GM23248 (cell line): ENCODE results near the gene LAMB1. TPM values are rescaled to one million over a fixed set of nuclear protein-coding genes. Genes with fewer than 3 reads are reported as not detected.

Source experiments
- DNase-seq: peaks from one replicate; pipeline ENCODE4 v3.0.0-alpha.2; 2015
- H2AFZ ChIP-seq: fragments of 200-600 bp; sonication (generic); 2 replicates; pipeline ENCODE4 v1.6.1; 2016; ENCODE audit warnings: antibody characterized with exemption
- H3F3A ChIP-seq: fragments of 200-600 bp; sonication (generic); 2 replicates; pipeline ENCODE4 v1.6.1; 2016; ENCODE audit warnings: mild to moderate bottlenecking, antibody characterized with exemption, mixed run types; ENCODE audit not compliant: insufficient read depth
- H3K27ac ChIP-seq: fragments of 200-600 bp; sonication (generic); 2 replicates; pipeline ENCODE4 v1.5.1; 2016; ENCODE audit warnings: mild to moderate bottlenecking
- H3K27me3 ChIP-seq: fragments of 200-600 bp; sonication (generic); replicated peaks from 2 replicates; pipeline ENCODE4 v1.6.1; 2016; ENCODE audit warnings: mild to moderate bottlenecking; ENCODE audit not compliant: insufficient read depth
- H3K36me3 ChIP-seq: fragments of 200-600 bp; sonication (generic); 2 replicates; pipeline ENCODE4 v1.6.1; 2016; ENCODE audit warnings: low read depth, mild to moderate bottlenecking
- H3K4me1 ChIP-seq: fragments of 200-600 bp; sonication (generic); 2 replicates; pipeline ENCODE4 v1.6.1; 2016; ENCODE audit warnings: mild to moderate bottlenecking; ENCODE audit not compliant: insufficient read depth
- H3K4me2 ChIP-seq: fragments of 200-600 bp; sonication (generic); one replicate; pipeline ENCODE4 v1.6.1; 2016; ENCODE audit warnings: mild to moderate bottlenecking; ENCODE audit not compliant: unreplicated experiment
- H3K4me3 ChIP-seq: fragments of 200-600 bp; sonication (generic); 2 replicates; pipeline ENCODE4 v1.5.1; 2016; ENCODE audit warnings: mild to moderate bottlenecking
- H3K79me2 ChIP-seq: fragments of 200-600 bp; sonication (generic); 2 replicates; pipeline ENCODE4 v1.6.1; 2016; ENCODE audit warnings: mild to moderate bottlenecking; ENCODE audit not compliant: insufficient read depth
- H3K9ac ChIP-seq: fragments of 200-600 bp; sonication (generic); 2 replicates; pipeline ENCODE4 v1.6.1; 2016; ENCODE audit warnings: mild to moderate bottlenecking
- H3K9me2 ChIP-seq: fragments of 200-600 bp; sonication (generic); 2 replicates; pipeline ENCODE4 v1.6.1; 2016; ENCODE audit warnings: mixed run types, mild to moderate bottlenecking, moderate library complexity; ENCODE audit not compliant: insufficient read depth
- H3K9me3 ChIP-seq: fragments of 200-600 bp; sonication (generic); one replicate; pipeline ENCODE4 v1.6.1; 2017; ENCODE audit warnings: low read depth
- H4K20me1 ChIP-seq: fragments of 200-600 bp; sonication (generic); 2 replicates; pipeline ENCODE4 v1.6.0; 2016; ENCODE audit not compliant: insufficient read depth
- EZH2 ChIP-seq: fragments of 200-600 bp; sonication (generic); IDR thresholded peaks from 2 replicates; pipeline ENCODE4 v1.6.1; 2018; ENCODE audit warnings: antibody characterized with exemption, mild to moderate bottlenecking; ENCODE audit not compliant: insufficient read depth, poor library complexity, severe bottlenecking
- EZH2phosphoT487 ChIP-seq: fragments of 200-600 bp; sonication (generic); IDR thresholded peaks from 2 replicates; pipeline ENCODE4 v1.6.1; 2018; ENCODE audit warnings: antibody characterized with exemption, moderate library complexity, mild to moderate bottlenecking, low read depth; ENCODE audit not compliant: insufficient read depth
- WGBS, 2 experiments: methylation state at CpG; one replicate each; pipeline ENCODE4 v1.1.6; 2015 to 2017; ENCODE audit warnings: low lambda C conversion rate in 2 of 2, low coverage in 1 of 2; ENCODE audit errors: missing lambda C conversion rate in 2 of 2; 5-methylcytosine and 5-hydroxymethylcytosine counted together
- in situ Hi-C: fragments of 300-500 bp; cut with MboI; formaldehyde crosslinking; loops from 2 replicates; pipeline ENCODE4 v1.15.0; 2020
- polyA plus RNA-seq: library from polyadenylated mRNA; unstranded; fragments of >200 nt; fragmentation: Nextera tagmentation; extraction: Ambion mirVana; gene quantifications from 2 replicates; pipeline ENCODE4 v1.2.1, GENCODE V29; 2016
- total RNA-seq: library from RNA; depleted of rRNA; stranded (reverse); fragments of >200 nt; shearing (Covaris generic); gene quantifications from 2 replicates; pipeline ENCODE4 v1.2.3, GENCODE V29; 2014

LAMB1 gene
- total and polyA plus RNA-seq, 2 experiments from 2014 or later = 108 to 135 TPM

GRCh38 chr7:107999779-108000560, 3.0 kb downstream of the LAMB1 start:
- in situ Hi-C loops = no loop called here
- Histone ChIP-seq H3F3A (peaks cover 75% of the 10 kb centered on the region), H2AFZ (no peak overlapping the region), H4K20me1 (no peaks in the 10 kb centered on the region), H3K4me1 (peaks cover 68% of the 10 kb centered on the region), H3K9me2 (no peaks in the 10 kb centered on the region), H3K27me3 (no peaks in the 10 kb centered on the region), H3K4me3 (peak overlapping the region; percentile 98), H3K9ac (0 out of 2 replicates have a peak overlapping the region, but pooled peaks have one; percentile 10), H3K27ac (peak overlapping the region; percentile 19), H3K9me3 (no peaks in the 10 kb centered on the region), H3K4me2 (peak overlapping the region; percentile 52), H3K79me2 (peaks cover 30% of the 10 kb centered on the region), H3K36me3 (peaks cover 17% of the 10 kb centered on the region)
- DNase-seq = peak; percentile 45
- 64% methylated on average over 4 of the region's 4 CpGs for WGBS, 2 experiments
- TF ChIP-seq EZH2phosphoT487 (no peak), EZH2 (no peak)

- Histone ChIP-seq H3K27ac (peak overlapping the region; percentile 19), H3K4me3 (peak overlapping the region; percentile 98; the same call in 1 of the 2 replicates), H2AFZ (no peak overlapping the region), H3K9me2 (no peaks in the 10 kb centered on the region), H3K9me3 (no peaks in the 10 kb centered on the region), H3K36me3 (peaks cover 18% of the 10 kb centered on the region), H3K27me3 (no peaks in the 10 kb centered on the region), H3K9ac (0 out of 2 replicates have a peak overlapping the region, but pooled peaks have one; percentile 10), H4K20me1 (no peaks in the 10 kb centered on the region), H3K79me2 (peaks cover 30% of the 10 kb centered on the region), H3K4me2 (peak overlapping the region; percentile 52), H3F3A (peaks cover 74% of the 10 kb centered on the region), H3K4me1 (peaks cover 76% of the 10 kb centered on the region)
- WGBS, 2 experiments = 89 to 93% methylated on average over 3 of the region's 3 CpGs
- DNase-seq = peak; percentile 31
- in situ Hi-C loops = no loop called here
- no peak for TF ChIP-seq EZH2
- TF ChIP-seq EZH2phosphoT487 = no peak
These were observed 4.1 kb downstream of the LAMB1 start for GRCh38 chr7:107998660-107999480.

GRCh38 chr7:107998150-107998549, 4.8 kb downstream of the LAMB1 start:
- peaks cover 37% of the 10 kb centered on the region for H3K79me2 ChIP-seq
- no peak overlapping the region for H2AFZ ChIP-seq

More at GRCh38 chr7:107998150-107998549, 4.8 kb downstream of the LAMB1 start:
- H3K9me3 ChIP-seq = no peaks in the 10 kb centered on the region
- peak overlapping the region; percentile 30 for H3K4me2 ChIP-seq
- no peak for TF ChIP-seq EZH2
- no peak for TF ChIP-seq EZH2phosphoT487
- H3K36me3 ChIP-seq = peaks cover 25% of the 10 kb centered on the region
- H3K27ac ChIP-seq = peak overlapping the region; percentile 19
- no peaks in the 10 kb centered on the region for H3K9me2 ChIP-seq
- H3F3A ChIP-seq = peaks cover 68% of the 10 kb centered on the region
- peak overlapping the region; percentile 2; the same call in 1 of the 2 replicates for H3K4me3 ChIP-seq
- peaks cover 79% of the 10 kb centered on the region for H3K4me1 ChIP-seq
- 43 to 49% methylated on average over 2 of the region's 2 CpGs for WGBS, 2 experiments
- DNase-seq = peak; percentile 27
- no peaks in the 10 kb centered on the region for H3K27me3 ChIP-seq
- no peaks in the 10 kb centered on the region for H4K20me1 ChIP-seq
- H3K9ac ChIP-seq = no peak overlapping the region
- in situ Hi-C loops = no loop called here
